ENCODE results near the gene EPO.

DNA sequence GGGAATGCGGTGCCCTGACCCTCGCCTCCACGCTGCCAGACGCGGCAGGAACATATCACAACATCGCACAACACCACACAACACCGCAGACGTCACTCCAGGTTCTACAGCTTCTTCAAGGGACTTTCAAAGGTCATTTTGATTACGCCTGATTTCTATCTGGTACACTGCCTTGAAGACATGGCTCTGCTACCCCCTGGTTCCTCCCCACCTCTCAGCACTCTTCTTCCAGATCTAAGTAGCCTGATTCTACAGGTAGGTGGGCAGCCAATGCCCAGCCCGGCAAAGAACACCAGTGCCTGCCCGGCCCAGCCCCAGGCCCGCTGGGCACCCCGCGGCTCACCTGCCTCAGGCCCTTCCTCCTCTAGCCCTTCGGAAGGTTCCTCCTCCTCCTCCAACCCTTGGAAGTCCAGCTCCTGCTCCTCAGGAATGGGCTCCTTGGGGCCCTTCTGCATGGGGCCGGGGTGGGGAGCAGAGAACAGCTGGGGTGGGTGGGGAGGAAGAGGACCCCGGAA is 34.6 kb upstream of the EPO start:
- TF ChIP-seq HNF4G (IDR thresholded peaks at IDR 0.05): no peak
- TF ChIP-seq, protein P1, sequence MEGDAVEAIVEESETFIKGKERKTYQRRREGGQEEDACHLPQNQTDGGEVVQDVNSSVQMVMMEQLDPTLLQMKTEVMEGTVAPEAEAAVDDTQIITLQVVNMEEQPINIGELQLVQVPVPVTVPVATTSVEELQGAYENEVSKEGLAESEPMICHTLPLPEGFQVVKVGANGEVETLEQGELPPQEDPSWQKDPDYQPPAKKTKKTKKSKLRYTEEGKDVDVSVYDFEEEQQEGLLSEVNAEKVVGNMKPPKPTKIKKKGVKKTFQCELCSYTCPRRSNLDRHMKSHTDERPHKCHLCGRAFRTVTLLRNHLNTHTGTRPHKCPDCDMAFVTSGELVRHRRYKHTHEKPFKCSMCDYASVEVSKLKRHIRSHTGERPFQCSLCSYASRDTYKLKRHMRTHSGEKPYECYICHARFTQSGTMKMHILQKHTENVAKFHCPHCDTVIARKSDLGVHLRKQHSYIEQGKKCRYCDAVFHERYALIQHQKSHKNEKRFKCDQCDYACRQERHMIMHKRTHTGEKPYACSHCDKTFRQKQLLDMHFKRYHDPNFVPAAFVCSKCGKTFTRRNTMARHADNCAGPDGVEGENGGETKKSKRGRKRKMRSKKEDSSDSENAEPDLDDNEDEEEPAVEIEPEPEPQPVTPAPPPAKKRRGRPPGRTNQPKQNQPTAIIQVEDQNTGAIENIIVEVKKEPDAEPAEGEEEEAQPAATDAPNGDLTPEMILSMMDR (IDR thresholded peaks at IDR 0.05; ENCODE audit: low read depth, low read length, missing input control): no peak
- no peak for TF ChIP-seq RXRA (IDR thresholded peaks at IDR 0.05)
- TF ChIP-seq TAF1 (conservative IDR thresholded peaks at IDR 0.05): no peak
- TF ChIP-seq, protein P2, sequence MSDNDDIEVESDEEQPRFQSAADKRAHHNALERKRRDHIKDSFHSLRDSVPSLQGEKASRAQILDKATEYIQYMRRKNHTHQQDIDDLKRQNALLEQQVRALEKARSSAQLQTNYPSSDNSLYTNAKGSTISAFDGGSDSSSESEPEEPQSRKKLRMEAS (IDR thresholded peaks at IDR 0.05): no peak
- no peak for TF ChIP-seq NR2F2 (IDR thresholded peaks at IDR 0.05)
- TF ChIP-seq YY1 (IDR thresholded peaks at IDR 0.05): no peak
- TF ChIP-seq GABPA (IDR thresholded peaks at IDR 0.05 in 1 of 2, conservative IDR thresholded peaks at IDR 0.05 in 1 of 2): no peak
- TF ChIP-seq, protein P3, sequence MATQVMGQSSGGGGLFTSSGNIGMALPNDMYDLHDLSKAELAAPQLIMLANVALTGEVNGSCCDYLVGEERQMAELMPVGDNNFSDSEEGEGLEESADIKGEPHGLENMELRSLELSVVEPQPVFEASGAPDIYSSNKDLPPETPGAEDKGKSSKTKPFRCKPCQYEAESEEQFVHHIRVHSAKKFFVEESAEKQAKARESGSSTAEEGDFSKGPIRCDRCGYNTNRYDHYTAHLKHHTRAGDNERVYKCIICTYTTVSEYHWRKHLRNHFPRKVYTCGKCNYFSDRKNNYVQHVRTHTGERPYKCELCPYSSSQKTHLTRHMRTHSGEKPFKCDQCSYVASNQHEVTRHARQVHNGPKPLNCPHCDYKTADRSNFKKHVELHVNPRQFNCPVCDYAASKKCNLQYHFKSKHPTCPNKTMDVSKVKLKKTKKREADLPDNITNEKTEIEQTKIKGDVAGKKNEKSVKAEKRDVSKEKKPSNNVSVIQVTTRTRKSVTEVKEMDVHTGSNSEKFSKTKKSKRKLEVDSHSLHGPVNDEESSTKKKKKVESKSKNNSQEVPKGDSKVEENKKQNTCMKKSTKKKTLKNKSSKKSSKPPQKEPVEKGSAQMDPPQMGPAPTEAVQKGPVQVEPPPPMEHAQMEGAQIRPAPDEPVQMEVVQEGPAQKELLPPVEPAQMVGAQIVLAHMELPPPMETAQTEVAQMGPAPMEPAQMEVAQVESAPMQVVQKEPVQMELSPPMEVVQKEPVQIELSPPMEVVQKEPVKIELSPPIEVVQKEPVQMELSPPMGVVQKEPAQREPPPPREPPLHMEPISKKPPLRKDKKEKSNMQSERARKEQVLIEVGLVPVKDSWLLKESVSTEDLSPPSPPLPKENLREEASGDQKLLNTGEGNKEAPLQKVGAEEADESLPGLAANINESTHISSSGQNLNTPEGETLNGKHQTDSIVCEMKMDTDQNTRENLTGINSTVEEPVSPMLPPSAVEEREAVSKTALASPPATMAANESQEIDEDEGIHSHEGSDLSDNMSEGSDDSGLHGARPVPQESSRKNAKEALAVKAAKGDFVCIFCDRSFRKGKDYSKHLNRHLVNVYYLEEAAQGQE (IDR thresholded peaks at IDR 0.05): no peak
- no peak for TF ChIP-seq RAD21 (IDR thresholded peaks at IDR 0.05)
- TF ChIP-seq, protein P4, sequence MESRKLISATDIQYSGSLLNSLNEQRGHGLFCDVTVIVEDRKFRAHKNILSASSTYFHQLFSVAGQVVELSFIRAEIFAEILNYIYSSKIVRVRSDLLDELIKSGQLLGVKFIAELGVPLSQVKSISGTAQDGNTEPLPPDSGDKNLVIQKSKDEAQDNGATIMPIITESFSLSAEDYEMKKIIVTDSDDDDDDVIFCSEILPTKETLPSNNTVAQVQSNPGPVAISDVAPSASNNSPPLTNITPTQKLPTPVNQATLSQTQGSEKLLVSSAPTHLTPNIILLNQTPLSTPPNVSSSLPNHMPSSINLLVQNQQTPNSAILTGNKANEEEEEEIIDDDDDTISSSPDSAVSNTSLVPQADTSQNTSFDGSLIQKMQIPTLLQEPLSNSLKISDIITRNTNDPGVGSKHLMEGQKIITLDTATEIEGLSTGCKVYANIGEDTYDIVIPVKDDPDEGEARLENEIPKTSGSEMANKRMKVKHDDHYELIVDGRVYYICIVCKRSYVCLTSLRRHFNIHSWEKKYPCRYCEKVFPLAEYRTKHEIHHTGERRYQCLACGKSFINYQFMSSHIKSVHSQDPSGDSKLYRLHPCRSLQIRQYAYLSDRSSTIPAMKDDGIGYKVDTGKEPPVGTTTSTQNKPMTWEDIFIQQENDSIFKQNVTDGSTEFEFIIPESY (IDR thresholded peaks at IDR 0.05): no peak
- TF ChIP-seq JUND (IDR thresholded peaks at IDR 0.05): no peak
- no peak for TF ChIP-seq EGR1 (IDR thresholded peaks at IDR 0.05; ENCODE audit: low read depth in 2 of 2)
- TF ChIP-seq HNF4A (conservative IDR thresholded peaks at IDR 0.05): no peak
